ENCODE data around the gene ZBTB24. TPM values are rescaled to one million over a fixed set of nuclear protein-coding genes. Genes with fewer than 3 reads are reported as not detected.

Gene ZBTB24
- total and polyA plus RNA-seq, 2 of the 13 experiments (the other 11 are each of a cell fraction or from before 2014, with no cell fraction given): 1.5 to 6.2 TPM

DNA sequence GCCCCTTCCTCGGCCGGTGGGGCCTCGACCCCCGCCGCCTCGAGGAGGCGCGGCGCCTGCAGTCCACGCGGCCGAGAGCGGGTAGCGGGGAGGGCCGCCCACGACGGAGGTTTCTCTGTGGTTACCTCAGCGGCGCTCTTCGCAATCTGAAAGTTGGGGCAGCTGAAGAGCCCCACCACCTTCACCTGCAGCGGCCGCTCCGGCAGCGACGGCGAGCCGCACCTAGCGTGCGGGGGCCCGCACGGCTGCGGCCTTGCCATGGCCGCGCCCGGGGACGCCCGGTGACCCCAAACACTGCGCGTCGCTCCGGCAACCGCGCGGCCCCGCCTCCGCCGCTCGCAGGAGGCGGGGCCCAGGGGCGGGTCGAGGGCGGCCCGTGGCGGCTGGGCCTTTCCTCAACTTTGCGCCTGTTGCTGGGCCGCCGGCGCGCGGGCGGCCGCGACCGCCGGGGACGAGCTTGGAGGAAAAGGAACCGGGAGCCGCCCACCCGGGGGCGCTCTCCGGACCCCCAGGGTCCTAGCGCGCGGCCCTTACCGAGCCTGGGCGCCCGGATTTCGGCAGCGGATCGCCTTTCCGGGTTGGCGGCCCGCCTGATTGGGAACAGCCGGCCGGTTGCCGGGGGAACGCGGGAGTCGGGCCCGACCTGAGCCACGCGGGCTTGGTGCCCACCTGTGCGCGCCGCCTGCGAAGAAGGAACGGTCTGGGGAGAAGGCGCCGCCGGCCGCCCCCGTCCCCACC is 42.5 kb downstream of the ZBTB24 start, which contains the start of the genes PPIL6 and SMPD2 (continued):
- TF ChIP-seq, protein P1, sequence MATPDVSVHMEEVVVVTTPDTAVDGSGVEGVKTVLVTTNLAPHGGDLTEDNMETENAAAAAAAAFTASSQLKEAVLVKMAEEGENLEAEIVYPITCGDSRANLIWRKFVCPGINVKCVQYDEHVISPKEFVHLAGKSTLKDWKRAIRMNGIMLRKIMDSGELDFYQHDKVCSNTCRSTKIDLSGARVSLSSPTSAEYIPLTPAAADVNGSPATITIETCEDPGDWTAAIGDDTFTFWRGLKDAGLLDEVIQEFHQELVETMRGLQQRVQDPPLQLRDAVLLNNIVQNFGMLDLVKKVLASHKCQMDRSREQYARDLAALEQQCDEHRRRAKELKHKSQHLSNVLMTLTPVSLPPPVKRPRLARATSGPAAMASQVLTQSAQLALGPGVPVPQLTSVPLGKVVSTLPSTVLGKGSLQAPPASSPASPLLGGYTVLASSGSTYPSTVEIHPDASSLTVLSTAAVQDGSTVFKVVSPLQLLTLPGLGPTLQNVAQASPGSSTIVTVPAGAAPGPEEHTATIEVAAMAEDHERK (CRISPR knock-in tag; IDR thresholded peaks at IDR 0.05; ENCODE audit: low read depth): no peak
- TF ChIP-seq SYNCRIP (IDR thresholded peaks at IDR 0.05; ENCODE audit: insufficient read depth, low read depth, low read length) (no peak), DR1 (CRISPR knock-in tag; IDR thresholded peaks at IDR 0.05) (no peak), ZBTB7A (CRISPR knock-in tag; IDR thresholded peaks at IDR 0.05) (peak; percentile 87), RAD51 (IDR thresholded peaks at IDR 0.05; ENCODE audit: borderline replicate concordance) (no peak), PAF1 (CRISPR knock-in tag; IDR thresholded peaks at IDR 0.05) (no peak), RNF2 (conservative IDR thresholded peaks at IDR 0.05; ENCODE audit: low read depth) (peak; percentile 97), HCFC1 (IDR thresholded peaks at IDR 0.05; ENCODE audit: low read depth, low read length) (0 out of 2 replicates have a peak, but pooled peaks have one; percentile 9), EHMT2 (IDR thresholded peaks at IDR 0.05; ENCODE audit: borderline replicate concordance, low read depth, low read length) (no peak), TERF1 (CRISPR knock-in tag; IDR thresholded peaks at IDR 0.05) (0 out of 2 replicates have a peak, but pooled peaks have one; percentile 51), ZNF660 (CRISPR knock-in tag; IDR thresholded peaks at IDR 0.05; ENCODE audit: borderline replicate concordance, low read depth) (no peak), SSRP1 (CRISPR knock-in tag; IDR thresholded peaks at IDR 0.05) (no peak), NR2C2 (CRISPR knock-in tag; IDR thresholded peaks at IDR 0.05; ENCODE audit: borderline replicate concordance) (peak; percentile 88), HMGA1 (CRISPR knock-in tag; conservative IDR thresholded peaks at IDR 0.05) (no peak), ZNF629 (CRISPR knock-in tag; conservative IDR thresholded peaks at IDR 0.05) (no peak), ZNF605 (CRISPR knock-in tag; IDR thresholded peaks at IDR 0.05) (0 out of 2 replicates have a peak, but pooled peaks have one; percentile 19), ZNF768 (CRISPR knock-in tag; IDR thresholded peaks at IDR 0.05) (0 out of 2 replicates have a peak, but pooled peaks have one; percentile 52), HOXA5 (CRISPR knock-in tag; IDR thresholded peaks at IDR 0.05) (peak; percentile 42; the same call in 1 of the 2 replicates), ARNT2 (CRISPR knock-in tag; IDR thresholded peaks at IDR 0.05; ENCODE audit: low read depth) (peak; percentile 69)
- TF ChIP-seq, protein P2, sequence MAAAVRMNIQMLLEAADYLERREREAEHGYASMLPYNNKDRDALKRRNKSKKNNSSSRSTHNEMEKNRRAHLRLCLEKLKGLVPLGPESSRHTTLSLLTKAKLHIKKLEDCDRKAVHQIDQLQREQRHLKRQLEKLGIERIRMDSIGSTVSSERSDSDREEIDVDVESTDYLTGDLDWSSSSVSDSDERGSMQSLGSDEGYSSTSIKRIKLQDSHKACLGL (CRISPR knock-in tag; IDR thresholded peaks at IDR 0.05): peak; percentile 43
- TF ChIP-seq, protein P3, sequence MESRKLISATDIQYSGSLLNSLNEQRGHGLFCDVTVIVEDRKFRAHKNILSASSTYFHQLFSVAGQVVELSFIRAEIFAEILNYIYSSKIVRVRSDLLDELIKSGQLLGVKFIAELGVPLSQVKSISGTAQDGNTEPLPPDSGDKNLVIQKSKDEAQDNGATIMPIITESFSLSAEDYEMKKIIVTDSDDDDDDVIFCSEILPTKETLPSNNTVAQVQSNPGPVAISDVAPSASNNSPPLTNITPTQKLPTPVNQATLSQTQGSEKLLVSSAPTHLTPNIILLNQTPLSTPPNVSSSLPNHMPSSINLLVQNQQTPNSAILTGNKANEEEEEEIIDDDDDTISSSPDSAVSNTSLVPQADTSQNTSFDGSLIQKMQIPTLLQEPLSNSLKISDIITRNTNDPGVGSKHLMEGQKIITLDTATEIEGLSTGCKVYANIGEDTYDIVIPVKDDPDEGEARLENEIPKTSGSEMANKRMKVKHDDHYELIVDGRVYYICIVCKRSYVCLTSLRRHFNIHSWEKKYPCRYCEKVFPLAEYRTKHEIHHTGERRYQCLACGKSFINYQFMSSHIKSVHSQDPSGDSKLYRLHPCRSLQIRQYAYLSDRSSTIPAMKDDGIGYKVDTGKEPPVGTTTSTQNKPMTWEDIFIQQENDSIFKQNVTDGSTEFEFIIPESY (CRISPR knock-in tag; IDR thresholded peaks at IDR 0.05): no peak
- TF ChIP-seq, protein P4, sequence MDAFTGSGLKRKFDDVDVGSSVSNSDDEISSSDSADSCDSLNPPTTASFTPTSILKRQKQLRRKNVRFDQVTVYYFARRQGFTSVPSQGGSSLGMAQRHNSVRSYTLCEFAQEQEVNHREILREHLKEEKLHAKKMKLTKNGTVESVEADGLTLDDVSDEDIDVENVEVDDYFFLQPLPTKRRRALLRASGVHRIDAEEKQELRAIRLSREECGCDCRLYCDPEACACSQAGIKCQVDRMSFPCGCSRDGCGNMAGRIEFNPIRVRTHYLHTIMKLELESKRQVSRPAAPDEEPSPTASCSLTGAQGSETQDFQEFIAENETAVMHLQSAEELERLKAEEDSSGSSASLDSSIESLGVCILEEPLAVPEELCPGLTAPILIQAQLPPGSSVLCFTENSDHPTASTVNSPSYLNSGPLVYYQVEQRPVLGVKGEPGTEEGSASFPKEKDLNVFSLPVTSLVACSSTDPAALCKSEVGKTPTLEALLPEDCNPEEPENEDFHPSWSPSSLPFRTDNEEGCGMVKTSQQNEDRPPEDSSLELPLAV (CRISPR knock-in tag; conservative IDR thresholded peaks at IDR 0.05; ENCODE audit: low read depth): peak; percentile 45; the same call in 1 of the 2 replicates
